DOHH2 (cell line): ENCODE data around the gene SLC27A5.

Experiments
- H3F3A ChIP-seq: fragments of 200-600 bp; sonication (generic), shearing (Covaris generic); 2 replicates; pipeline ENCODE4 v1.6.0; 2016; ENCODE audit warnings: antibody characterized with exemption, mild to moderate bottlenecking; ENCODE audit not compliant: control insufficient read depth, insufficient read depth
- H3K27ac ChIP-seq: fragments of 200-600 bp; sonication (generic); 2 replicates; pipeline ENCODE4 v1.5.1; 2014; ENCODE audit warnings: low read depth, mild to moderate bottlenecking, low read length, moderate library complexity
- H3K27me3 ChIP-seq: fragments of 200-600 bp; sonication (generic); 2 replicates; pipeline ENCODE4 v1.6.1; 2014; ENCODE audit warnings: mild to moderate bottlenecking, low read length, mixed read lengths; ENCODE audit not compliant: control insufficient read depth
- H3K36me3 ChIP-seq: fragments of 200-600 bp; sonication (generic); 2 replicates; pipeline ENCODE4 v1.6.1; 2014; ENCODE audit warnings: mild to moderate bottlenecking, low read length, moderate library complexity, mixed read lengths; ENCODE audit not compliant: control insufficient read depth
- H3K4me1 ChIP-seq: fragments of 200-600 bp; sonication (generic); 2 replicates; pipeline ENCODE4 v1.6.1; 2014; ENCODE audit warnings: mild to moderate bottlenecking, low read length, mixed read lengths; ENCODE audit not compliant: control insufficient read depth
- H3K4me2 ChIP-seq: fragments of 200-600 bp; sonication (generic); 2 replicates; pipeline ENCODE4 v1.6.0; 2014; ENCODE audit warnings: mild to moderate bottlenecking, low read length, moderate library complexity
- H3K4me3 ChIP-seq: fragments of 200-600 bp; sonication (generic); 2 replicates; pipeline ENCODE4 v1.5.1; 2014; ENCODE audit warnings: mild to moderate bottlenecking, low read length, mixed read lengths
- H3K79me2 ChIP-seq: fragments of 200-600 bp; sonication (generic); 2 replicates; pipeline ENCODE4 v1.6.1; 2014; ENCODE audit warnings: mild to moderate bottlenecking, low read length, mixed read lengths; ENCODE audit not compliant: control insufficient read depth
- H3K9me2 ChIP-seq: fragments of 200-600 bp; sonication (generic); replicated peaks from 2 replicates; pipeline ENCODE4 v1.6.1; 2014; ENCODE audit warnings: mild to moderate bottlenecking, low read length, mixed read lengths; ENCODE audit not compliant: control insufficient read depth
- H3K9me3 ChIP-seq: fragments of 200-600 bp; sonication (generic); 2 replicates; pipeline ENCODE4 v1.6.1; 2014; ENCODE audit warnings: antibody characterized with exemption, low read length, mixed read lengths; ENCODE audit not compliant: control insufficient read depth, insufficient read depth
- H4K20me1 ChIP-seq: fragments of 200-600 bp; sonication (generic); 2 replicates; pipeline ENCODE4 v1.6.0; 2014; ENCODE audit warnings: low read depth, mild to moderate bottlenecking, antibody characterized with exemption, low read length, moderate library complexity; ENCODE audit not compliant: control insufficient read depth, insufficient read depth
- EZH2phosphoT487 ChIP-seq: fragments of 200-600 bp; sonication (generic); IDR thresholded peaks from 2 replicates; pipeline ENCODE4 v1.6.1; 2017; ENCODE audit warnings: borderline replicate concordance, mild to moderate bottlenecking, antibody characterized with exemption, low read length, moderate library complexity, mixed read lengths
- TF ChIP-seq, protein P1 (sequence below): fragments of 200-600 bp; sonication (generic); IDR thresholded peaks from one replicate; pipeline ENCODE4 v1.5.1; 2014; ENCODE audit warnings: antibody characterized with exemption, mild to moderate bottlenecking, low read depth, low read length; ENCODE audit not compliant: poor library complexity, severe bottlenecking

SLC27A5 gene

DNA sequence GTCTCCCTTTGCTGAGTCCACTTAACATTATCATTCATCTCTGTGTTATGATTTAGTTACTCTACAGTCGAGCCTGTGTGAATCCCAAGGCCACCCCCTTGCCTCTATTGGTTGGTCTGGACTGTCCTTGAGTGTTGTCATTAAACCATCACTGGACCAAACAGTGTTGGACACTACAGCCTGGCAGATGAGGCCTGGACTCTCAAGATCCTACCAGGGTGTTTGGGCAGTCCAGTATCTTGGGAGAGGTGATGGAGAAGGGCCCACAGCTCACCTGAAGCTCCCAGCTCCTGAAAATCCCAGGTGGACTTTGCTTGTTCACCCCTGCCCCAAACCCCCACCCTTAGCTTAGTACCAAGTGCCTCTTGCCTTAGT, 39.3 kb upstream of the SLC27A5 start:
- Histone ChIP-seq H3K79me2 (peaks cover 62% of the 10 kb centered on the region), H3K4me2 (no peak overlapping the region), H3K4me1 (peaks cover 44% of the 10 kb centered on the region), H3K9me3 (no peaks in the 10 kb centered on the region), H3K36me3 (peaks cover 94% of the 10 kb centered on the region), H3K27ac (no peak overlapping the region), H3K27me3 (no peaks in the 10 kb centered on the region), H3F3A (peaks cover 58% of the 10 kb centered on the region), H3K4me3 (no peak overlapping the region), H4K20me1 (peaks cover 14% of the 10 kb centered on the region), H3K9me2 (no peaks in the 10 kb centered on the region)
- TF ChIP-seq, protein P1, sequence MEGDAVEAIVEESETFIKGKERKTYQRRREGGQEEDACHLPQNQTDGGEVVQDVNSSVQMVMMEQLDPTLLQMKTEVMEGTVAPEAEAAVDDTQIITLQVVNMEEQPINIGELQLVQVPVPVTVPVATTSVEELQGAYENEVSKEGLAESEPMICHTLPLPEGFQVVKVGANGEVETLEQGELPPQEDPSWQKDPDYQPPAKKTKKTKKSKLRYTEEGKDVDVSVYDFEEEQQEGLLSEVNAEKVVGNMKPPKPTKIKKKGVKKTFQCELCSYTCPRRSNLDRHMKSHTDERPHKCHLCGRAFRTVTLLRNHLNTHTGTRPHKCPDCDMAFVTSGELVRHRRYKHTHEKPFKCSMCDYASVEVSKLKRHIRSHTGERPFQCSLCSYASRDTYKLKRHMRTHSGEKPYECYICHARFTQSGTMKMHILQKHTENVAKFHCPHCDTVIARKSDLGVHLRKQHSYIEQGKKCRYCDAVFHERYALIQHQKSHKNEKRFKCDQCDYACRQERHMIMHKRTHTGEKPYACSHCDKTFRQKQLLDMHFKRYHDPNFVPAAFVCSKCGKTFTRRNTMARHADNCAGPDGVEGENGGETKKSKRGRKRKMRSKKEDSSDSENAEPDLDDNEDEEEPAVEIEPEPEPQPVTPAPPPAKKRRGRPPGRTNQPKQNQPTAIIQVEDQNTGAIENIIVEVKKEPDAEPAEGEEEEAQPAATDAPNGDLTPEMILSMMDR: no peak
- no peak for TF ChIP-seq EZH2phosphoT487

DNA sequence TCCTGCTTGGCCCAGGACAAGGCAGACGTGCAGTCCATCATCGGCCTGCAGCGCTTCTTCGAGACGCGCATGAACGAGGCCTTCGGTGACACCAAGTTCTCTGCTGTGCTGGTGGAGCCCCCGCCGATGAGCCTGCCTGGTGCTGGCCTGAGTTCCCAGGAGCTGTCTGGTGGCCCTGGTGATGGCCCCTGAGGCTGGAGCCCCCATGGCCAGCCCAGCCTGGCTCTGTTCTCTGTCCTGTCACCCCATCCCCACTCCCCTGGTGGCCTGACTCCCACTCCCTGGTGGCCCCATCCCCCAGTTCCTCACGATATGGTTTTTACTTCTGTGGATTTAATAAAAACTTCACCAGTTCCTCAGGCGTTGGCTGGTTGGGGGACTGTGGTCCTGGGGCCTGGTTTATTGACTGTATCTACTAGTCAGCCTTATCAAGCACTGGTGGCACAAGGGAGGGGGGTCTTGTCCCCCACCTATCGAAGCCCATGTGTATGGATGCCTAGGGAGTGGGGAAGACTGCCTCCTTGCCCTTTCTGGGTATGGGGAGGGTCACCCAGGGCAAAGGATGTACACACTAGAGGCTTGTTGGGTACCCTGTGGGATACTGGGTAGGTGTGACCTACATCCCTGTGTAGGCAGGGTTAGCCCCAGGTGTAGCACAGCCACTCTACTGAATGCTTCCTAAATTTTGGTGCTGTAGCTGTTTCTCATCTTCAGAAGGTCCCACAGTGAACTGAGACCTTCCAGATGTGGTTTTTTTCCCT, 38.8 kb upstream of the SLC27A5 start:
- Histone ChIP-seq H3K79me2 (peaks cover 62% of the 10 kb centered on the region), H3K9me2 (no peaks in the 10 kb centered on the region), H4K20me1 (peaks cover 19% of the 10 kb centered on the region), H3K27me3 (no peaks in the 10 kb centered on the region), H3K4me3 (no peak overlapping the region), H3K27ac (no peak overlapping the region), H3K9me3 (no peaks in the 10 kb centered on the region), H3K4me1 (peaks cover 44% of the 10 kb centered on the region), H3F3A (peaks cover 63% of the 10 kb centered on the region), H3K36me3 (peaks cover 94% of the 10 kb centered on the region), H3K4me2 (no peak overlapping the region)
- TF ChIP-seq EZH2phosphoT487: no peak
- TF ChIP-seq, protein P1: no peak

DNA sequence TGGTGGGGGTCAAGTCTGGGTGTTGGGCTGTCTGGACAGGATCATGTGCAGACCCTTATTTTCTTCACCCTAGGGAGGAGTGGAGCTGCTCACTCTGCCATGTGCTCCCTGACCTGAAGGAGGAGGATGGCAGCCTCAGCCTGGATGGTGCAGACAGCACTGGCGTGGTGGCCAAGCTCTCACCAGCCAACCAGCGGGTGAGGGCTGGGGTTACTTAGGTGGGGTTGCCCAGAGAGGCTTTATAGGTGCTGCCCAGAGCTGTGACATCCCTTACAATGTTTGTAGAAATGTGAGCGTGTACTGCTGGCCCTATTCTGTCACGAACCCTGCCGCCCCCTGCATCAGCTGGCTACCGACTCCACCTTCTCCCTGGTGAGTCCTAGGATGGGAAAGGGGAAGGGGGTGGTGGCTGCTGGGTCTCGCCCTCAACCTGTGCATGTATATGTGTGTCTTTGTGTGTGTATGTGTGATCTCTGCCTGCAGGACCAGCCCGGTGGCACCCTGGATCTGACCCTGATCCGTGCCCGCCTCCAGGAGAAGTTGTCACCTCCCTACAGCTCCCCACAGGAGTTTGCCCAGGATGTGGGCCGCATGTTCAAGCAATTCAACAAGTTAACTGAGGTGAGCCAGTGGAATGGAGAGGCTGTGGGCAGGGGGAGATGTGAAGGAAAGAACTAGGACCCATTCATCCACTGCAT, 38.0 kb upstream of the SLC27A5 start:
- H3K9me2 ChIP-seq: no peaks in the 10 kb centered on the region
- peaks cover 63% of the 10 kb centered on the region for H3F3A ChIP-seq
- H3K9me3 ChIP-seq: no peaks in the 10 kb centered on the region
- no peaks in the 10 kb centered on the region for H3K27me3 ChIP-seq
- H3K4me2 ChIP-seq: no peak overlapping the region
- no peak overlapping the region for H3K4me3 ChIP-seq
- H4K20me1 ChIP-seq: peaks cover 26% of the 10 kb centered on the region
- H3K36me3 ChIP-seq: peaks cover 96% of the 10 kb centered on the region
- peaks cover 39% of the 10 kb centered on the region for H3K4me1 ChIP-seq
- H3K27ac ChIP-seq: no peak overlapping the region
- peaks cover 64% of the 10 kb centered on the region for H3K79me2 ChIP-seq
- TF ChIP-seq, protein P1: no peak
- TF ChIP-seq EZH2phosphoT487: no peak
